ENCODE measurements around the gene TYW1.
"Not testable (repeated sequence)": the region's sequence is repeated elsewhere in the genome, so short reads cannot be mapped to it uniquely, and the experiment has no call there.

The TYW1 gene

DNA sequence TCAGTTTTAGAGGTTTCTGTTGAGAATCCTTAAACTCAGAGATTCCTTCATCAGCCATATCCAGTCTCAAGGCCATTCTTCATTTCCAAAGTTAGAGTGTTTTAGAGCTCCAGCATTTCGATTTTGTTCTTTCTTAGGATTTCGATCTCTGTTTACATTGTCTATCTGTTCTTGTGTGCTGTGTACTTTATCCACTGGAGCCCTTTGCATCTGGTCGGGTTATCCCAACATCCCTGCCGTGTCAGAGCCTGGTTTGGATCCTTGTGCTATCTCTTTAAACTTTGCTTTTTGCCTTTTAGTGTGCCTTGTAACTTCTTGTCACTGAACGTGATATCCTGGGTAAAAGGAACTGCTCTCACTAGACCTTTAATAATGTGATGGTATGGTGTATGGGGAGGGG is 131.6 kb downstream of the TYW1 start:
- not testable (repeated sequence) for DNase-seq (ENCODE audit: low spot score)

GRCh38 chr7:67130766-67131165 is 134.1 kb downstream of the TYW1 start:
- not testable (repeated sequence) for DNase-seq (ENCODE audit: low spot score)

- DNase-seq (ENCODE audit: low spot score): not testable (repeated sequence)
Observed at GRCh38 chr7:67134912-67135311, 138.3 kb downstream of the TYW1 start.

- not testable (repeated sequence) for DNase-seq (ENCODE audit: low spot score)
Observed at GRCh38 chr7:67135617-67136486, 139.2 kb downstream of the TYW1 start.

DNA sequence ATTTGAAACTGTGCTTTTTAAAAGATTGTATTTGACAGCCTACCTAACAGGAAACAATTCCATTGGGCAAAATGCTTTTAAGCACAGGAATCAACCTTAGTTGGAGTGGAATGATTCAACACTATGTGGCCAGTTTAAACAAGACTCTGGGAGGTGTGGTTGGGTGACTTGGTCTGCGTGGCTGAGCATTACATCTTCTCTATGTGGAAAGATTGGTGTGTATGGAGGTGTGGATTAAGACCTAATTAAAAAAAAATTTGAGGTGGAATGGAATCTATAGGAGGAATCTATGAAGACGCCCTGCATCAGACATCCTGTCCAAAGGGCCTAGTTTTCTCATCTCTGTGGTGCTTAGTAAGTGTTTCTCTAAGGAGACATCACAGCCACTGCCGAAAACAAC is 140.9 kb downstream of the TYW1 start:
- DNase-seq (ENCODE audit: low spot score): not testable (repeated sequence)

DNA sequence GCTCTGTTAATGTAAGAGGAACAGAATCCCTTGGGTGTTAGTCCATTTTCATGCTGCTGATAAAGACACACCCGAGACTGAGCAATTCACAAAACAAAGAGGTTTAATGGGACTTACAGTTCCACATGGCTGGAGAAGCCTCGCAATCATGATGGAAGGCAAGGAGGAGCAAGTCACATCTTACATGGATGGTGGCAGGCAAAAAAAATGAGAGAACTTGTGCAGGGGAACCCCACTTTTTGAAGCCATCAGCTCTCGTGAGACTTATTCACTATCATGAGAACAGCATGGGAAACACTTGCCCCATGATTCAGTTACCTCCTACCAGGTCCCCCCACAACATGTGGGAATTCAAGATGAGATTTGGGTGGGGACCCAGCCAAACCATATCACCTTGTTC is 143.2 kb downstream of the TYW1 start:
- DNase-seq (ENCODE audit: low spot score): not testable (repeated sequence)

- DNase-seq (ENCODE audit: low spot score): not testable (repeated sequence)
Observed at GRCh38 chr7:67141001-67141400, 144.4 kb downstream of the TYW1 start.

DNA sequence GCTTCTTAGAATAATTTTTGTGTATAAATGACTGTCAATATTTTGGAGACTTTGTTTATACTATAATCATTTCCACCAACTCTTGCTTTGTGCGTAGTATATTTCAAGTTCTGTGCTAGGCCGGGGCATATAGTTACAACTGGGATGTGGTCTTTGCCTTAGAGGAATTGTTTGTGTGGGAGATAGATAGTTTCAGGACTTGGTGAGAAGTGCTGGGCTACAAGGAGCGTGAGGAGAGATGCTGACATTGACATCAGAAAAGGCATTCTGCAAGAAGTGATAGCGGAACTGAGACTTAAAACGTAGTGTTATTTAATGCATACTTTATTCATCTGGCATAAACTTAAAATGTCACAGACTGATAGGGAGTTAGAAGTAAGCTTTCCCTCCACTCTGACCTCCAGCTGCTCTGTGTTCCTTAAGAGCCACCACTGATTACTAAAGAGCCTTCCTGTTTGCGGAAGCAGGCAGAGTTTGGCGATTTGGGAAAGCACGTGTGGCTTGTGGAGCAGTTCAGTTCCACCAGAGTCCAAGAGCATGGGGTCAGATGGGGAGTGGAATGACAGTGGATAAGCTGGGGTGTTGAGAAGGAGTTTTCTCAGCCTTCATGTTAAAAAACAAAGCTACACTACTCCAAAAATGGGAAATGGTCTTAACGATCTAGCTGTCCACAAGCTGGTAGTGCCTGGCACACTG is 146.6 kb downstream of the TYW1 start:
- DNase-seq (ENCODE audit: low spot score): not testable (repeated sequence)

DNA sequence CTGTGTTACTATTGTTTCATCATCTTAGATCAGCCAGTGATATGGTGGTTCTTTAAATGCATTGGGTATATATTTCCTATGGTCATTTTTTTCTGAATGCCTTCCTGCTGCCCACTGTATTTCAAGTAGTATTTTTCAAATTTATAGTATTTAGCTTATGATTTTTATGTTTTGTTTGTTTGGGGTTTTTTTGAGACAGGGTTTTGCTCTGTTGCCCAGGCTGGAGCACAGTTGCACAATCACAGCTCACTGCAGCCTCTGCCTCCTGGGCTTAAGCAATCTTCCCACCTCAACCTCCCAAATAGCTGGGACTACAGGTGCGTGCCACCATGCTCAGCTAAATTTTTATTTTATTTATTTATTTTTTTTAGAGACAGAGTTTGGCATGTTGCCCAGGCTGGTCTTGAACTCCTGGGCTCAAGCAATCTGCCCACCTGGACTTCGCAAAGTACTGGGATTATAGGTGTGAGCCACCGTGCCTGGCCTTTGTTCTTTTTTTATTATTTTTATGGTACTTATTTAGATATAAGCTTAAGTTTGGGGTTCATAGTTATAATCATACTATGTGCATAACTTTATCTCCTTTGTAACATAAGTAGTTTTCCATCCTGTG is 149.1 kb downstream of the TYW1 start:
- DNase-seq (ENCODE audit: low spot score): not testable (repeated sequence)

DNA sequence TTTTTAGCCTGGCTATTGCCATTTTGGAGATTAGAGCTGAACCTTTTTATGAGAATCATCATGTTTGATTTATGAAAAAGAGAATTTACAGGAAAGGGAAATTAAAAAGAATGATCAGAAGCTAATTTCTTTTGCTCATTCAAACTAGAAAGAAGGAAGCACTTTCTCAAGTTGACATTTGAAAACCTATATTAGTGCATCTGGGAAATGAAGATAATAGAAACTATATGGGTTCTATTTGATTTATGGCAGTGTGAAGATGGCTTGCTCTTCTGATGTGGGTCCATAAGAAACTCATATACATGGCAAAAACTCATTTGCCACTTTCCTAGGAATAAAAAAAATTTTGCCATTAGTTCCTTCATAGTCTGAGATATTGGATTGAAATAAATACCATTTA is 152.5 kb downstream of the TYW1 start:
- not testable (repeated sequence) for DNase-seq (ENCODE audit: low spot score)

DNA sequence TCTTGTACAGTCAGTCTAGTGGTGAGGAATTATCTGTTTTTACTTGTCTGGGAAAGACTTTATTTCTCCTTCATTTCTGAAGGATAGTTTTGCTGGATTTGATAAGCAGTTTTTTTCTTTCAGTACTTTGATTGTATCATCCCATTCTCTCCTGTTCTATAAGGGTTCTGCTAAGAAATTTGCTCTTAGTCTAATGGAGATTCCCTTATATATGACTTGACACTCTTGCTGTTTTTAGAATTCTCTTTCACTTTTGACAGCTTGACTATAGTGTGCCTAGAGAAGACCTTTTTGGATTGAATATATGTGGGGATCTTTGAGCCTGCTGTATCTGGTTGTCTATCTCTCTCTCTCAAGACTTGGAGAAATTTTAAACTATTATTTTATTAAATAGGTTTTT is 157.7 kb downstream of the TYW1 start:
- not testable (repeated sequence) for DNase-seq (ENCODE audit: low spot score)

- DNase-seq (ENCODE audit: low spot score): not testable (repeated sequence)
Observed at GRCh38 chr7:67156064-67156463, 159.4 kb downstream of the TYW1 start.

- not testable (repeated sequence) for DNase-seq (ENCODE audit: low spot score)
Observed at GRCh38 chr7:67163285-67163684, 166.7 kb downstream of the TYW1 start.

- DNase-seq (ENCODE audit: low spot score): not testable (repeated sequence)
Observed at GRCh38 chr7:67171151-67171550, 174.5 kb downstream of the TYW1 start.

- DNase-seq (ENCODE audit: low spot score): not testable (repeated sequence)
Observed at GRCh38 chr7:67176730-67177129, 180.1 kb downstream of the TYW1 start.

GRCh38 chr7:67178915-67179688 is 182.5 kb downstream of the TYW1 start:
- DNase-seq (ENCODE audit: low spot score): peak; percentile 8

- DNase-seq (ENCODE audit: low spot score): not testable (repeated sequence)
Observed at GRCh38 chr7:67182956-67183750, 186.5 kb downstream of the TYW1 start.

- not testable (repeated sequence) for DNase-seq (ENCODE audit: low spot score)
Observed at GRCh38 chr7:67184912-67185659, 188.5 kb downstream of the TYW1 start.

GRCh38 chr7:67185660-67186129 is 189.1 kb downstream of the TYW1 start:
- not testable (repeated sequence) for DNase-seq (ENCODE audit: low spot score)

- DNase-seq (ENCODE audit: low spot score): not testable (repeated sequence)
Observed at GRCh38 chr7:67189160-67189559, 192.5 kb downstream of the TYW1 start.

Measured in SK-N-DZ (cell line).